ENCODE results near the gene SLC20A1. TPM values are rescaled to one million over a fixed set of nuclear protein-coding genes. Genes with fewer than 3 reads are reported as not detected.

The SLC20A1 gene
- total RNA-seq, 1 donor from 2014 or later: 54.6 TPM

- Mint-ChIP-seq H3K27me3 (no peaks in the 10 kb centered on the region), H3K36me3 (ENCODE audit: low read depth) (no peaks in the 10 kb centered on the region), H3K9me3 (no peaks in the 10 kb centered on the region), H3K27ac (no peak overlapping the region), H3K4me3 (no peak overlapping the region), H3K4me1 (peaks cover 6% of the 10 kb centered on the region)
- DNase-seq (no peak), ATAC-seq (ENCODE audit: low read depth) (no peak)
- ChIA-PET POLR2A (no interaction called here), CTCF (interaction anchor here (2.6 kb wide), 1 partner anchor 124 kb away, joined by 9 read pairs; no protein-coding TSS in a partner anchor)
- TF ChIP-seq CTCF (IDR thresholded peaks at IDR 0.05): no peak
- intact Hi-C loops (cut with micrococcal nuclease): loop anchor here (5.0 kb wide), 1 partner anchor 354 kb away; no protein-coding TSS in a partner anchor
These were observed 42.8 kb upstream of the SLC20A1 start for GRCh38 chr2:112602917-112603316.

- DNase-seq (no peak), ATAC-seq (ENCODE audit: low read depth) (no peak)
- intact Hi-C loops (cut with micrococcal nuclease): loop anchor here (5.0 kb wide), 1 partner anchor 354 kb away; no protein-coding TSS in a partner anchor
These were observed 42.0 kb upstream of the SLC20A1 start for GRCh38 chr2:112603731-112604130.

GRCh38 chr2:112604952-112605351 lies 40.8 kb upstream of the SLC20A1 start:
- ChIA-PET POLR2A (no interaction called here), CTCF (interaction anchor here (2.6 kb wide), 1 partner anchor 122 kb away, joined by 9 read pairs; no protein-coding TSS in a partner anchor)
- no peaks in the 10 kb centered on the region for H3K36me3 Mint-ChIP-seq (ENCODE audit: low read depth)
- TF ChIP-seq CTCF (IDR thresholded peaks at IDR 0.05): no peak
- no peaks in the 10 kb centered on the region for H3K27me3 Mint-ChIP-seq
- no peaks in the 10 kb centered on the region for H3K9me3 Mint-ChIP-seq
- peaks cover 3% of the 10 kb centered on the region for H3K4me1 Mint-ChIP-seq
- H3K27ac Mint-ChIP-seq: no peak overlapping the region
- intact Hi-C loops (cut with micrococcal nuclease): loop anchor here (5.0 kb wide), 1 partner anchor 352 kb away; no protein-coding TSS in a partner anchor
- no peak for DNase-seq
- no peak overlapping the region for H3K4me3 Mint-ChIP-seq
- ATAC-seq (ENCODE audit: low read depth): no peak

More at GRCh38 chr2:112603731-112604130, 42.0 kb upstream of the SLC20A1 start:
- ChIA-PET POLR2A (interaction anchor here (1.0 kb wide), 1 partner anchor 20 kb away, joined by 5 read pairs; no protein-coding TSS in a partner anchor), CTCF (interaction anchor here (2.6 kb wide), 1 partner anchor 123 kb away, joined by 9 read pairs; no protein-coding TSS in a partner anchor)
- H3K9me3 Mint-ChIP-seq: no peaks in the 10 kb centered on the region
- no peaks in the 10 kb centered on the region for H3K27me3 Mint-ChIP-seq
- H3K4me3 Mint-ChIP-seq: no peak overlapping the region
- H3K27ac Mint-ChIP-seq: no peak overlapping the region
- no peaks in the 10 kb centered on the region for H3K36me3 Mint-ChIP-seq (ENCODE audit: low read depth)
- H3K4me1 Mint-ChIP-seq: peaks cover 6% of the 10 kb centered on the region
- no peak for TF ChIP-seq CTCF (IDR thresholded peaks at IDR 0.05)

- no peaks in the 10 kb centered on the region for H3K27me3 Mint-ChIP-seq
- no peak overlapping the region for H3K4me3 Mint-ChIP-seq
- no peaks in the 10 kb centered on the region for H3K36me3 Mint-ChIP-seq (ENCODE audit: low read depth)
- no peaks in the 10 kb centered on the region for H3K4me1 Mint-ChIP-seq
- TF ChIP-seq CTCF (IDR thresholded peaks at IDR 0.05): no peak
- no peaks in the 10 kb centered on the region for H3K9me3 Mint-ChIP-seq
- ATAC-seq (ENCODE audit: low read depth) (no peak), DNase-seq (no peak)
- no peak overlapping the region for H3K27ac Mint-ChIP-seq
- ChIA-PET CTCF (no interaction called here), POLR2A (no interaction called here)
- intact Hi-C loops (cut with micrococcal nuclease): no loop called here
These were observed 39.8 kb upstream of the SLC20A1 start for GRCh38 chr2:112605926-112606325.

- Mint-ChIP-seq H3K27me3 (no peaks in the 10 kb centered on the region), H3K27ac (no peak overlapping the region), H3K4me1 (no peaks in the 10 kb centered on the region), H3K4me3 (no peak overlapping the region), H3K9me3 (no peaks in the 10 kb centered on the region), H3K36me3 (ENCODE audit: low read depth) (no peaks in the 10 kb centered on the region)
- TF ChIP-seq CTCF (IDR thresholded peaks at IDR 0.05): no peak
- intact Hi-C loops (cut with micrococcal nuclease): no loop called here
- no peak for ATAC-seq (ENCODE audit: low read depth)
- CTCF ChIA-PET: no interaction called here
- DNase-seq: no peak
- POLR2A ChIA-PET: no interaction called here
These were observed 39.2 kb upstream of the SLC20A1 start for GRCh38 chr2:112606547-112606946.

All from activated B cell treated with CpG ODN at 0.5 μM for 24 hours (primary cell).